Measurements from ENCODE around the gene NINJ1. TPM values are rescaled to one million over a fixed set of nuclear protein-coding genes. Genes with fewer than 3 reads are reported as not detected.

The NINJ1 gene
- total RNA-seq, 2 donors from 2014 or later, result 71.2 to 194 TPM

DNA sequence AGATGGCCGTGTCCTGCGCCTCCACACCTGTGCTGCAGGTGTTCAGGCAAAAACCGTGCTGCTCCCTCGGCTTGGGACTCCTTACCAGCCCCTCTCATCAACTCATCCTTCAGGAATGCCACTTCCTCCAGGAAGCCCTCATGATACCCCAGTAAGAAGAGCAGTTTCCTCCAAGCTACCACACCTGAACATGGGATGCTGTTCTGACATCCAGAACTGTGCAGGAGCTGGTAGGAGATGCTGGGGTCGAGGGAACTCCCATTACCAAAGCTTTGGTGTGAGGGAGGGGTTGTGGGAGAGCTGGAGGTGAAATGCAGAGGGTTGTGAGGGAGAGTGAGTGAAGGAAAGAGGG is 19.1 kb downstream of the NINJ1 start:
- ATAC-seq (ENCODE audit: insufficient number of reproducible peaks, low FRiP score, low read depth), result no peak
- H3K4me3 ChIP-seq, result no peak overlapping the region
- H3K27me3 ChIP-seq (replicated peaks; ENCODE audit: insufficient read depth), result no peaks in the 10 kb centered on the region
- H3K9me3 ChIP-seq, result no peaks in the 10 kb centered on the region
- H3K36me3 ChIP-seq, result peaks cover 36% of the 10 kb centered on the region
- TF ChIP-seq, protein P1, sequence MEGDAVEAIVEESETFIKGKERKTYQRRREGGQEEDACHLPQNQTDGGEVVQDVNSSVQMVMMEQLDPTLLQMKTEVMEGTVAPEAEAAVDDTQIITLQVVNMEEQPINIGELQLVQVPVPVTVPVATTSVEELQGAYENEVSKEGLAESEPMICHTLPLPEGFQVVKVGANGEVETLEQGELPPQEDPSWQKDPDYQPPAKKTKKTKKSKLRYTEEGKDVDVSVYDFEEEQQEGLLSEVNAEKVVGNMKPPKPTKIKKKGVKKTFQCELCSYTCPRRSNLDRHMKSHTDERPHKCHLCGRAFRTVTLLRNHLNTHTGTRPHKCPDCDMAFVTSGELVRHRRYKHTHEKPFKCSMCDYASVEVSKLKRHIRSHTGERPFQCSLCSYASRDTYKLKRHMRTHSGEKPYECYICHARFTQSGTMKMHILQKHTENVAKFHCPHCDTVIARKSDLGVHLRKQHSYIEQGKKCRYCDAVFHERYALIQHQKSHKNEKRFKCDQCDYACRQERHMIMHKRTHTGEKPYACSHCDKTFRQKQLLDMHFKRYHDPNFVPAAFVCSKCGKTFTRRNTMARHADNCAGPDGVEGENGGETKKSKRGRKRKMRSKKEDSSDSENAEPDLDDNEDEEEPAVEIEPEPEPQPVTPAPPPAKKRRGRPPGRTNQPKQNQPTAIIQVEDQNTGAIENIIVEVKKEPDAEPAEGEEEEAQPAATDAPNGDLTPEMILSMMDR (IDR thresholded peaks at IDR 0.05), result no peak
- no peak for DNase-seq (ENCODE audit: low spot score)
- peaks cover 10 to 17% of the 10 kb centered on the region in 2 donors for H3K4me1 ChIP-seq (ENCODE audit: control insufficient read depth in 1 of 2, low read depth in 2 of 2)
- no peak overlapping the region for H3K27ac ChIP-seq

DNA sequence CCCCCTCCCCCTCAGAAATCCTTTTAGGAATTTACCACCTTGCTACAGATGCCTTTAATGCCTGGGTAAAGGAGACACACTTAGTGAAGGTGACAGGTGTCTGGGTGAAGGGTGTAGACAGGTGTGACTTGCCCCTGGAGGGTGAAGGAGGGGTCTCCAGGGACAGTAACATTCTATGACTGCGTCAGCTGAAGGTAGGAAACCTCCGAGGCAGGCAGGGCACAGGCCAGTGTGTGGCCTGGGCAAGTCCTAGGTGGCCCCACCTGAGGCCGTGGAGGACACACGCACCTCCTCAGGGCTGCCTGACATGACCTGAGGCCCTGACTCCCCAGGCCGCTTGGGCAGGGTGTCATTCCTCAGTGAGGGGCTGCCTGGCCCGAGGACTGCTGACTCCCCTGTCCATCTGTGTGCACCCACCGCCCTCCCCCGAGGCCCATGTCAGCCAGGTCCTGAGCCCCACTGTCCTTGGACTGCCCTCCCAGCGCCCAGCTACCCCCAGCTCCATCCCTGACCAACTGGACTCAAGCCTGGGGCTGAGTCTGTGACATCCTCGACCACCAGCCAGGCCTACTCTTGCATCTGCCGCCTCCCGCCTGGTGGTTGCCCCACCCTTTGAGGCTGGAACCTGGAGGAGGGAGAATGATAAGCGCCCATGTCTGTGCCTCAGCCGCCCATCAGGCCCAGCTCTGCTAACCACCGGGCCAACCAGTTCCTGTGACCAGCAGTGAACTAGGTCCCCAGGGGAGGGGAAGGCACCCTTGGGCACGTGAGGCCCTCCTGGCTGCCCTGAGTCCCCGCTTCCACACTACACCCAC is 19.7 kb downstream of the NINJ1 start:
- Histone ChIP-seq H3K9me3 (no peaks in the 10 kb centered on the region), H3K4me1 (ENCODE audit: control insufficient read depth in 1 of 2, low read depth in 2 of 2) (peaks cover 6 to 14% of the 10 kb centered on the region in 2 donors), H3K4me3 (no peak overlapping the region), H3K27ac (no peak overlapping the region), H3K36me3 (peaks cover 36% of the 10 kb centered on the region), H3K27me3 (replicated peaks; ENCODE audit: insufficient read depth) (no peaks in the 10 kb centered on the region)
- TF ChIP-seq, protein P1 (IDR thresholded peaks at IDR 0.05), result no peak
- DNase-seq (ENCODE audit: low spot score), result no peak
- ATAC-seq (ENCODE audit: insufficient number of reproducible peaks, low FRiP score, low read depth), result no peak

DNA sequence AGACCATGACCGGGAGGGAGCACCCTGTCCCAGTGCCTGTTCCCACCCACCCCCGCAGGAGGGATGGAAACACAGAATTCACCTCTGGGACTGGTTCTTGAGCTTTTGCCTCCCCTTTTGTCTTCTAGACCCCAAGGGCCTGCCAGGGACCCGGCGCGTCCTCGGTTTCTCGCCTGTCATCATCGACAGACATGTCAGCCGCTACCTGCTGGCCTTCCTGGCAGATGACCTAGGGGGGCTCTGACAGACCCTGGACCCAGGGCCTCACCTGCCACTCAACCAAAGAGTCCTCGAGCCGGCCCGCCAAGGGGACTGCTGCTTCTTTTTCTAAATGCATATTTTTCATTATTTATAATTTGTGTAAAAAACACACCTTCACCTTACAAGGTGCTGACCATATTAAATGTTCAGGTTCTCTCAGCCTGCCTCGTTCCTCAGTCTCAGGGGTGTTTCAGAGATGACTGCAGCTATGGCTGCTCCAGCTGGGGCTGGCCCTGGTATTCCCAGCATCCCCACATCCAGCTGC is 21.1 kb downstream of the NINJ1 start:
- no peak overlapping the region for H3K27ac ChIP-seq
- TF ChIP-seq, protein P1 (IDR thresholded peaks at IDR 0.05), result no peak
- H3K4me3 ChIP-seq, result no peak overlapping the region
- H3K9me3 ChIP-seq, result no peaks in the 10 kb centered on the region
- DNase-seq (ENCODE audit: low spot score), result no peak
- H3K36me3 ChIP-seq, result peaks cover 46% of the 10 kb centered on the region
- H3K27me3 ChIP-seq (replicated peaks; ENCODE audit: insufficient read depth), result no peaks in the 10 kb centered on the region
- no peak for ATAC-seq (ENCODE audit: insufficient number of reproducible peaks, low FRiP score, low read depth)
- peaks cover 5 to 16% of the 10 kb centered on the region in 2 donors for H3K4me1 ChIP-seq (ENCODE audit: control insufficient read depth in 1 of 2, low read depth in 2 of 2)

GRCh38 chr9:93112116-93112863 is 21.8 kb downstream of the NINJ1 start:
- Histone ChIP-seq H3K4me1 (ENCODE audit: control insufficient read depth in 1 of 2, low read depth in 2 of 2) (peaks cover 5 to 18% of the 10 kb centered on the region in 2 donors), H3K27ac (no peak overlapping the region), H3K27me3 (replicated peaks; ENCODE audit: insufficient read depth) (no peaks in the 10 kb centered on the region), H3K36me3 (peaks cover 49% of the 10 kb centered on the region), H3K9me3 (no peaks in the 10 kb centered on the region), H3K4me3 (no peak overlapping the region)
- TF ChIP-seq, protein P1 (IDR thresholded peaks at IDR 0.05), result no peak
- ATAC-seq (ENCODE audit: insufficient number of reproducible peaks, low FRiP score, low read depth) (no peak), DNase-seq (ENCODE audit: low spot score) (no peak)
